Right ventricle myocardium superior (tissue), 1 donor: ENCODE results near the gene ADAMTS12. TPM values are rescaled to one million over a fixed set of nuclear protein-coding genes. Genes with fewer than 3 reads are reported as not detected.

ENCODE experiments used
- ATAC-seq: fragments of 200-7000 bp; cut with Tn5 transposase; one replicate; pipeline ENCODE4 v1.9.1; 2020; ENCODE audit warnings: mild to moderate bottlenecking; ENCODE audit not compliant: poor library complexity
- DNase-seq: peaks from one replicate; pipeline ENCODE4 v3.0.0-alpha.2; 2020
- intact Hi-C: fragments of 100-400 bp; cut with DNase I; formaldehyde crosslinking; loops from one replicate; pipeline ENCODE4 v1.11.2; 2022
- total RNA-seq: library from RNA; stranded (reverse); fragmentation: NEBNext Ultra II Directional; extraction: Animal tissue kit (Norgen Biotek cat#: 25700); gene quantifications from one replicate; pipeline ENCODE4 v1.2.1, GENCODE V29; 2021
- donor health status: DM: no; HTN: yes; CAD: no; lungs with severe emphysema.

ADAMTS12 gene
- total RNA-seq, 1 donor from 2014 or later = 1.7 TPM

DNA sequence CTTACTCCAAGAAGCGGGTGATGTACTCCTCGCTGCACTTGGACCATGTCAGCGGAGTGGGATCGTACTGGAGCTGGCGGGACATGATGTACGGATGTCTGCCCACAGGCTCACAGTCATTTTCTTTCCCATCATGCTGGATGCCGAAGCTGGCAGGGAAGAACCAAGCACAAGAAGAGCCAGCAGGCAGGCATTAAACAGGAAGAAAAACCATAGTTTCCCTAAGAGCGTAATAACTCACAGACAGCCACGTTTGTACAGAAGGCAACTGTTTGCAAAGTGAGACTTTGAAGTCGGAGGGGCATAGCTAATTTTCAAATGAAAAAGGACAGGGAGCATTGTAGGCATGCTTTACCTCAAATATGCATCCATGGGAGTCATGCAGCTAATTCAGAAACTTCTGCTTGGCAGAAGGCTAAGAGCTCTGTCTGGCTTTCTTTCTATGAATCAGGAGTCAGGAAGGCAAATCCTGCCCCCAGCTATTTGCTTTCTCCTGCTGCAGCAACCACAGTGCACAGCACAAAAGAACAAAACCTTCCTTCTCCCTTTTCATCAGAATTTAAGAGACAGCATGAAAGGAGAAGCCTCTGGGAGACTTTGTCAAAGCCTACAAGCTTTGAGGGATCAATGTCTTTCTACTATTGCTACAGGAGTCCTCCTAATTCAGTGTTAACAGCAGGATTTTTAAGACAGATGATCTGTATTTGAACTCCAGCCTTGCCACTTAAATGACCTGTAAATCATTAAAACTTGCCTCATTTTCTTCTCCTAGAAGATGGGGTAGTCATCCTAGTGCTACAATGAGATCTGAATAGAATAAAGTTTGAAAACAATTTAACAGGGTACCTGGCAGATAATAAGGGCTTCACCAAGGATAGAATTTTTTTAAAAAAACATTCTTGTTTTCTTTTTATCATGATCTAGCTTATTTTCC lies 242.0 kb downstream of the ADAMTS12 start:
- intact Hi-C loops = no loop called here
- no peak for ATAC-seq
- DNase-seq = no peak

DNA sequence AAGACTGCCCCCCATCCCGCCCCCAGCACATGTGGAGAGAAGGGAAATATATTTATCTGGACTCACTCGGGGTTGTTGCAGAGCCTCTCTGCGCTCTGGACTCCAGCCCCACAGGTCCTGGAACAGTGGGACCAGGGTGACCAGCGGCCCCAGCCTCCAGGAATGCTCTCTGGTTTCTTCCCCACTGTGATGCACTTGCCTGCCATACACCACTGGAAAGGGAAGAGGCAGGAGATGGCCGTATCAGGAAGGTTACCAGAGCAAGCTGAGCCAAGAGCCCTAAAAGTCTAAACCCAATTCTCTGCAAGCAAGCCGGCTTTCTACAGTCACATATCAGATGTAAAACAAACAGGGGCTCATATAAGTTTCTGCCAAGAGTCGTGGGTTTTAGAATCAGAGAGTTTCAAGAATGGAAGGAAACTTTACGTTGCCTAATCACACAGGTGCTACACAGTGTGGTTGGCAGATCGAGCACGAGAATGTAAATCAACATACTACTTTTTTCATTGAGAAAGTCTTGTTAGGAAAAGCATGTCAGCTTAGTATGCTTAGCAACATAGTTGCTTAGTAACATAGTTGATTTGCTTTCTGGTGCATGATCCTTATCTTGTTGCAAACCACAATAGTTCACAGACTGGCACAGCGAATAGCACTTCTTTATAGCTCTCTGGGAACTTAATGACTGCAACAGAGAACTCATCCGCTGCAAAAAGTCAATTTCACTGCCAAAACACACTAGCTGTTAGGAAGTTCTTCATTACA lies 249.9 kb downstream of the ADAMTS12 start:
- intact Hi-C loops = no loop called here
- ATAC-seq (no peak), DNase-seq (no peak)

DNA sequence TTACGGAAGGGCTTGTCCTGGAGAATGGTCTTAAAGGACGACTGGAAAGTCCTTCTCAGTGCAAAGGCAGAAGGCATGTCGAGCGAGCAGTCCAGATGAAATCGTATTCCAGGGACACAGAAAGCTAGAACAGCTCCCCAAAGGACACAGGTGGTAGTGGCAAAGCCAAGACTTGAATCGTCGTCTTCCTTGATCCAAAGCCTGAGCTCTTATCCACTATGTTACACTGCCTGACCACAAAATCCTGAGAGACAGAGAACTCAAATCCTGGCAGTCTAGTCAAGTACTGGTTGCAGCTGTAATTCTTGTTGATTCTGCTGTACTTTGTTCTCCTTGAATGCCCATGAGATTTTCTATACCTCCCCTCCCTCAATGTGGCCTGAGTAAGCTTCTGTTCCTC lies 252.3 kb downstream of the ADAMTS12 start:
- DNase-seq (no peak), ATAC-seq (peak; percentile 52)
- intact Hi-C loops = no loop called here

DNA sequence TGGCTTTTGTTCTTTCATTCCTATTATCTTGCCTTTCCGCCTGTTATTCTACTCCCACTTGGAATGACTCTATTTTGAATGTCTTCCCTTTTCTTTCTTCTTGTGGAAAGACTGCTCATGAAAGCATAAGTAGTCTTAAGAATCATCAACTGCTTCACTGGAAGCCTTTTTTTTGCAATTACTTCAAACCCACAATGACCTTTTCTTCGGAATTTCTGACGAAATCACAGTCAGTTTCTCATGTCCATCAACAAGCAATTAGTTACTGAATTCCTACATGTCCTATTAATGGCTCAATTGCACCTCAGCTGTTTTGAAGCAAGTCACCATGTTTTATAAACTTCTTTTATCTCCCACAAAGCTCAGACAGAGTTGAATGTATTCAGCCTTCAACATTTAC lies 254.8 kb downstream of the ADAMTS12 start:
- no peak for ATAC-seq
- DNase-seq = no peak
- intact Hi-C loops = no loop called here

DNA sequence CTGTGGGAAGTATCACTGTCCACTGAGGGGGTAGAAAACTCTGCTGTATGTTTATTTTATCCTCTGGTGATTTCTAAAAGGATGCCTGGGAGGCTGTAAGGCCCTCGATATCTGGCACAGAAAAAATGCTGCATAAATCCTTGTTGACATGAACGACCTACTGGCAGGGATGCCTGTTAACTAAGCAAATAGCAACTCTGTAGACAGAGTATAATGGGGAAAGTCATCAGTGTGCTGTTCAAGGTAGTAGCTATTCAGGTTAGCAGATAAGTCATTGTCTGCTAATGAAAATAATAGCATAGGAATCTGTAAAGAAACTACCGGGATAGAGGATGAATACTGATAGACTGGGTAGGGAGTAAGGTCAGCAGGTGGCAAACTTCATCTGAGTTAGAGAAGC lies 256.2 kb downstream of the ADAMTS12 start:
- ATAC-seq (no peak), DNase-seq (no peak)
- intact Hi-C loops = no loop called here

DNA sequence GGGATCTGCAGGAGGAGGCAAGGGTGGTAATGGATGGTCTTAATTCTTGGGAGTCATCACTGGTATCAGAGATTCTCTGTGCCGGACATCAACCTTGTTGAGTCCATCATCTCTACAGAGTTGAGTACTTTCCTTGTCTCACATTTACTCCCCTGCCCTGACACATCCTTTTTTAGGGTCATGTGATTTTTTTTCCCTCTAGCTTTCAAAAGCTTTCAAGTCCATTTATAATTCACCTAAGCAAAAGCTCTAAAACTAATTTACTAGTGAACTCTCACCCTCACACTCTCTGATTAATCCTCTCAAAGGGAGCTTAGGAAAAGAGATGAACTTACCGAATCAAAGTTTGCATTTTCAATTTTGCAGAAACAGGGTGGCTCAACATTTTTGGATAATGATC lies 258.1 kb downstream of the ADAMTS12 start:
- intact Hi-C loops = no loop called here
- ATAC-seq = no peak
- DNase-seq = no peak

DNA sequence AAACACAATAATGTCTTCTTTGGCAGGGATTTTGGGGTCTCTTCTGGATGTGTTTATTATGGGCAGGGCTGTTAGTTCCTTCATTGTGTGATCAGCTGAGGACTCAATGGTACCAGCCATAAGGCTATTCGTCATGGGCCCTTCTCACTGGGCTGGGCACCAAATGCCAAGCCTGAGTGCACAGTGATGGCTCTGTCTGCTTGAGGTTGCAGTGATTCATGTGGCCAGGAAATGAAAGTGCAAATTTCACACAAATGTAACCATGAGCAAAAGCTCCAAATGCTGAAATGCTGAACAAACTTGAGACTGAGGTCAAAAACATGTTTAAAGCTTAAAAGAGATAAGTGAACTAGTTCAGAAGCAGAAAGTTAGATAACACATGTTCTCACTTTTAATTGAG lies 260.0 kb downstream of the ADAMTS12 start:
- ATAC-seq (no peak), DNase-seq (no peak)
- intact Hi-C loops = no loop called here

DNA sequence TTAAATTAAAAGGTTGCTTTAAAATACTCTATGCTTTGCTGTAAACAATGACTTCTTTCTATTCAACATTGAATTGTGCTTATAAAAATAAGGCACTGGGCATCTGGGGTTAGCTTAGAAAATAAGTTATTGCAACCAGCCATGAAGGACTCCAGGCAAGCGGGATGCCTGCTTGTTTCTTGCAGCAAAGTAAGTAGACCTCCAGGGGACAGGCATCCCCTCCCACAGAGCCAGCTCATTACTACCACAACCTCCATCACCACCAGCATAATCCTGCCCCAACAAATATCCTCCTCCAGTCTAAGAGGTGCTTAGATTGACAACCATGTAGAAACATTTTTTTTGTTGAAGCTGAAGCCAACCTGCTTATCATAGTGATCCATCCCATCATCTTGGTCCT lies 260.7 kb downstream of the ADAMTS12 start:
- intact Hi-C loops = no loop called here
- no peak for DNase-seq
- ATAC-seq = no peak

DNA sequence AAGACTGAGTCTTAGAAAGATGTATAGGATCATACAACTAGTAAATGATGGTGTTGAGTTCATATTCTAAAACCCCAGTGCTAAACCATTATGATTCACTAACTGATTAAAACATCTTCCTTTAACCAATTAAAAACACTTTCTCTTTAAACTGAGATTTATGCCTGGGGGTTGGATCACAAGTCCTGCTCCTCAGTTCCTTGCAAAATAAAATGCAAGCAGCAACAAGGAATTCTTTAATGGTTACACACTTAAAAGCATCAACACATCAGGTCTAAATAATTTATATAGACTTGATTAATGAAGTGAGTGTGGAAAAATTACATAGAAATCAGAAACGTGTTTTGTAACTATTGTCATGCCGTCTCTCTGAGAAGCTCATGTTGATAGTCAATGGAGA lies 261.8 kb downstream of the ADAMTS12 start:
- ATAC-seq (no peak), DNase-seq (no peak)
- intact Hi-C loops = no loop called here

DNA sequence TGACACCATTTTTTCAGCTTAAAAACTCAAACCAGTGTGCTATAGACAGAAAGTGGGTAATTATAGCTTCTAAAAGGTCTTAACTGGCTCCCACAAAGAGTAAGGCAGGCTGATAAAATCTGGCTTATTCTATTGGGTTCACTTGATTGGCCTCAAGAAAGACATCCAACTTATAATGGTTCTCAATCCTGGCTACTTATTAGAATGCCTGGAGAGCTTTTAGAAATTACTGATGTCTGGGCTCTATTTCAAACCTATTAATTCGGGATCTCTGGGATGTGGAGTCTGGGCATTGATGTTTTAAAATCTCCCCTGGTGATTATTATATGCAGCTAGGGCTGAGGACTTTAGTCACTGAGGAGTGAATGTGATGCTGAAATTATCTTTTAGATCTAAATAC lies 263.0 kb downstream of the ADAMTS12 start:
- ATAC-seq (no peak), DNase-seq (no peak)
- intact Hi-C loops = no loop called here

DNA sequence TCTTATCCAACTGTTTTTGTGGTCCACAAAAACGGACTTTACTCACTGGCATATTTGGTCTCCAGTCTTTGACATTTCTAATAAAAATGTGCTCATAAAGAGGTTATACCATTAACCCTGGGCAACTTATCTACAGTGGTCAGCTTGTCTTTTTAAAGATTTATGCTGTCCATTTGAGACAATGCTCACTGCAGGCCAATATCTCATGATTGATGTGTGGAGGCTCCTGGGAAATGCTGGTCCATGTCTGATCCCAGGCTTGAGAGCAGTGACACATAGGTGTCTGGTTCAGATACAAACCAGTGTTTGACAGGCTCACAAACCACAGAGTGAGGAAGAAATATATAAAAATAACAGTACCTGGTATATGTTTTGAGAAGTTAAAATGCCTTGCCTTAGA lies 270.3 kb downstream of the ADAMTS12 start:
- ATAC-seq = no peak
- DNase-seq = no peak
- intact Hi-C loops = no loop called here

DNA sequence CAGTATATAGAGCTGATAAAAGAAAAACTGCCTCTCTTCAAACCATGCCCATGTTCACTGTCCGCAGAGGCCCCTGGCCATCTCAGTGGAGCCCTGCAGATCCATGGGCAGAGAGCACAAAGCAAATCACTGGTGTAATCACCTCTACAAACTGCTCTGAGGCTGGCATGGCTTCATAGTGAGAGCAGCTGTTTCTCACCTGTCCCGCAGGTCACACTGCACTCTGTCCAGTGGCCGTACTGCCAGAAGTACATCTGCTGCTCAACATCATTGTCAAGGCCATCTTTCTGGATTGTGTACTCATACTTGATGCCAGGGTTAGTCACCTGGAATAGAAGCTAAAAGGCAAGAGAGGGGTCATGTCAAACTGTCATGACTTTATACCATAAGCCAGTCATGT lies 277.8 kb downstream of the ADAMTS12 start:
- intact Hi-C loops = no loop called here
- ATAC-seq = no peak

DNA sequence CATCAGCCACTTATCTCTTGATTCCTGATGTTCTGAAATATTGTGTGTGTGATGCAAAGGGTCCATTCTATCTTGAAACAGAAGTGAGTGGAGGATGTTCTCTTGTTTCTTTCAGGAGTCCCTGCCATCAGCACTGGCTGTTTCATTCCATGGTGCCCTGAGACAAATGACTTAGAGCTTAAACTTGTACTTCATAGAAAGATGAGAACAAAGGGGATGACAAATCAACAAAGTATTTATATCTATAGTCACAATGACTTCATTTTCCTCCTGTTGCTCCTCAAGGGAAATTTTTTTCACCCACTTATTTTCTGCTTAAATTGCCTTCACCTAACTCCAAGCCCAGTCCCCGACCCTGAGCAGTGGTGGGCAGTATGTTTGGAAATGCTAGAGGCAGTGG lies 279.4 kb downstream of the ADAMTS12 start:
- ATAC-seq = no peak
- intact Hi-C loops = no loop called here
- DNase-seq = no peak

More for the DNA sequence above, 277.8 kb downstream of the ADAMTS12 start:
- DNase-seq = no peak

DNA sequence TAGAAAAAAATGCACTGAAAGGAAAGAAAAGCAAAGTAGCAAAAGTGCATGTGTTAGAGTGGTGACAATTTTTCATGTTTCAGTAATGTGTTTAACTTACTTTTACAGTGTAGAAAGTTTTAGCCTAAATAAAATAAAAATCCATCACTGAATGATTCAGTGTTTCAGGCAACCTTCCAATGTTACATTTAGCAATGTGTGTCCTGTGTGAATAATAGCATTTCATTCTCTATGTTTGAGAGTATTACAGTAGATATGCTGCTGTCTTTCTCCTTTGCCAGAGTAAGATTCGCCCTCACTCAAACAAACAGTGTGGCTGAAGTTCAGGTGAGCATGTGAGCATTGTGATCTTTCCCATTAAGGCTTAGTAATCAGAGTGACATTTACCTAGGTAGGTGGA lies 279.9 kb downstream of the ADAMTS12 start:
- DNase-seq (no peak), ATAC-seq (no peak)
- intact Hi-C loops = no loop called here

DNA sequence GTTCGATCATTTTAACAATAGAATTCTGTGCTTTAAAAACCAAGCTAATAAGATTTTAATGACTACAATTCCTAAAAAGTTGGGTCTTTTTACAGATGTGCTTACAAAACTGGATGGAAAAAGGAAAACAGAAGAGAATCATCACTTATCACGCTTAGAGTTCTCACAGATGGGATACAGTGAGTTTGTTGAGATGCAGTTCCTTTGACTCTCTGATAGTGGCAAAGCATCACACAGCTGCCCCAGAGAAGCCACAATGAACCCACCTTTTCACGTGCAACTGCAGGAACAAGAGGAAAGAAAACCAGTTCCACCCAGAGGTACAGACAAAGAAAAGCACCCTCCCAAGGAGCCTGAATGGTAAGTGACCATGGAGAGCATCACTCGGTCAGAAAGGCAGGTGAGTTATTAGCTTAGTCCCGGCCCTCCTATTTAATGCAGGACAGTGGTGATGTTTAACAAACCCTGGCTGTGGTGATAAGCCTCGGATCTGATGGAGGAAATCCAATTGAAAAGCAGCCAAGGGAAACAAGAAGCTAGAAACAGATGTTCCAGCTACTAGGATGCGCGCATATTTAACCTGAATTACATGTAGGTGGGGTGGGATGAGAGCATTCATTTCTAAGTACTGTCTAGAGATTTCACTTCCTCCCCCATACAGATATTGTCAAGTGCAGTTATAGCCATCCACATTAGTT lies 283.3 kb downstream of the ADAMTS12 start:
- ATAC-seq = no peak
- intact Hi-C loops = no loop called here

DNA sequence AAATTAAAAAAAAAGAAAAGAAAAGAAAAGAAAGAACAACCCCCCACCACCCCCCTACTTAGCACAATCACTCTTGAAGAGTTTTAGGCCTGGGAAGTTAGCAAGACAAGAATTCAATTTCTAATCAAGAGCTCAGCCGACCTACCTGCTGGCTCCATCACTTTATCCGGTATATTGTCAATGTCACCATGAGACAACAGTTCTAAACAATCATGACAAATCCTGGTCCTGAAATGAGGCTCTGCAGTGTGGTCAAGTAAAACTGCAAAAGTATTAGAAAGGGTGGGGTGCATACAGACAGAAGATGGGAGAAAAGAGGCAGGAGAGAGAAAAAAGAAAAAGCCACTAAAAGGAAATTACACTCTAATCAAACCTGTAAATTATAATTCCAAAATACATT lies 287.3 kb downstream of the ADAMTS12 start:
- intact Hi-C loops = no loop called here
- no peak for ATAC-seq

More for the DNA sequence above, 283.3 kb downstream of the ADAMTS12 start:
- no peak for DNase-seq

DNA sequence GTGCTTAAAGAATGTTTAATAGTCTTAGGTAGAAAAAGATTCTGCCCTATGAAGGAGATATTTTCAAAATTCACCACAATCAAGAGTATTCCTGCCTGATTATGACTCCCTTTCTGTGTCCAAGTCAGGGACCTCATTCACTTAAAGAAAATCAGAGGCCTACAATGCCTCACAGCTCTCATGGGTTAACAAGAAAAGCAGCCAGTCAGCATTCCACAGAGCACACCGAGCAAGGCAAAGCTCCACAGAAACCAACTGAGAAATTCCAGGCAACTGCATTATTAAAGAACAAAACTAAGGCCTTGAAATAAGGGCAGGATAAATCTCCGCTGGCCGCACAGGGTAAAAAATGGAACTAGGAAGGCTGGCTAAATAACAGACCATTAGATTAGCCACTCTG lies 289.9 kb downstream of the ADAMTS12 start:
- DNase-seq (no peak), ATAC-seq (no peak)
- intact Hi-C loops = no loop called here

More for the DNA sequence above, 287.3 kb downstream of the ADAMTS12 start:
- DNase-seq = no peak

DNA sequence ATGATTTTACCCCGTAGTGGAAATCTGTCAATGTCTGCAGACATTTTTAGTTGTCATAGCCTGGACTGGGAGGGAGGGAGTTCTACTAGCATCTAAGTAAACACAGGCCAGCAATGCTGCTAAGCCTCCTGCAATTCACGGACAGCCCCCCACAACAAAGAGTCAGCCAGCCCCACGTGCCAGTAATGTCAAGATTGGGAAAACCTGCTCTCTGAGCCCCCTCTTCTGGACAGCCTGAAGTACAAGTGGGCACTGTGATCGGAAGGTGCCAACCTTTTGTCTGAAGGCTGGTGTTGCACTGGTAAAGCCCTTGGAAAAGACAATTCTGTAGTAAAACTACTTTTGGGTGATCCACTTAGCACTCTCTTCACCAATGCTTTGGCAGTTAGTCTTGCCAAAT lies 296.5 kb downstream of the ADAMTS12 start:
- no peak for ATAC-seq
- intact Hi-C loops = no loop called here

DNA sequence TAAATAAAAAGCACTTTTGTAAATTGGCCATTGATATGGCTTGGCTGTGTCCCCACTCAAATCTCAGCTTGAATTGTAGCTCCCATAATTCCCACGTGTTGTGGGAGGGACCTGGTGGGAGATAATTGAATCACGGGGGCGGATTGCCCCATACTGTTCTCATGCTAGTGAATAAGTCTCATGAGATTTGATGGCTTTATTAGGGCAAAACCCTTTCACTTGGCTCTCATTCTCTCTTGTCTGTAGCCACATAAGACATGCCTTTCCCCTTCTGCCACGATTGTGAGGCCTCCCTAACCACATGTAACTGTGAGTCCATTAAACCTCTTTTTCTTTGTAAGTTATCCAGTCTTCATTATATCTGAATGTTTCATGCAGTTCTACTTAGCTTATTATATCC lies 297.8 kb downstream of the ADAMTS12 start:
- intact Hi-C loops = no loop called here
- ATAC-seq (no peak), DNase-seq (no peak)

More for the DNA sequence above, 296.5 kb downstream of the ADAMTS12 start:
- no peak for DNase-seq
